ENCODE results near the gene FAN1. TPM values are rescaled to one million over a fixed set of nuclear protein-coding genes. Genes with fewer than 3 reads are reported as not detected.

FAN1 gene
- total RNA-seq, 1 experiment from 2014 or later = 10.9 TPM

- Histone ChIP-seq H3K27ac (no peak overlapping the region), H3K9me3 (replicated peaks) (no peaks in the 10 kb centered on the region), H3K27me3 (replicated peaks) (no peaks in the 10 kb centered on the region), H3K4me1 (replicated peaks) (peaks cover 14% of the 10 kb centered on the region), H3K4me3 (no peak overlapping the region), H3K36me3 (peaks cover 84% of the 10 kb centered on the region)
- no peak for DNase-seq (ENCODE audit: low read depth in 1 of 2, low spot score in 2 of 2)
Measured at GRCh38 chr15:30954674-30955073, 51.0 kb downstream of the FAN1 start.

GRCh38 chr15:30956216-30957124 is 52.8 kb downstream of the FAN1 start:
- Histone ChIP-seq H3K27ac (no peak overlapping the region), H3K9me3 (replicated peaks) (no peaks in the 10 kb centered on the region), H3K36me3 (peaks cover 78% of the 10 kb centered on the region), H3K4me3 (no peak overlapping the region), H3K4me1 (replicated peaks) (peaks cover 14% of the 10 kb centered on the region), H3K27me3 (replicated peaks) (no peaks in the 10 kb centered on the region)
- DNase-seq (ENCODE audit: low read depth in 1 of 2, low spot score in 2 of 2) = no peak

GRCh38 chr15:30958219-30958618 is 54.5 kb downstream of the FAN1 start:
- peaks cover 14% of the 10 kb centered on the region for H3K4me1 ChIP-seq (replicated peaks)
- no peak for DNase-seq (ENCODE audit: low read depth in 1 of 2, low spot score in 2 of 2)
- H3K9me3 ChIP-seq (replicated peaks) = no peaks in the 10 kb centered on the region
- H3K27me3 ChIP-seq (replicated peaks) = no peaks in the 10 kb centered on the region
- no peak overlapping the region for H3K27ac ChIP-seq
- H3K36me3 ChIP-seq = peaks cover 63% of the 10 kb centered on the region
- no peak overlapping the region for H3K4me3 ChIP-seq

GRCh38 chr15:30962079-30962478 is 58.4 kb downstream of the FAN1 start:
- Histone ChIP-seq H3K4me3 (no peak overlapping the region), H3K9me3 (replicated peaks) (no peaks in the 10 kb centered on the region), H3K27ac (no peak overlapping the region), H3K27me3 (replicated peaks) (no peaks in the 10 kb centered on the region), H3K36me3 (peaks cover 56% of the 10 kb centered on the region), H3K4me1 (replicated peaks) (no peaks in the 10 kb centered on the region)
- no peak for DNase-seq (ENCODE audit: low read depth in 1 of 2, low spot score in 2 of 2)

- Histone ChIP-seq H3K9me3 (replicated peaks) (no peaks in the 10 kb centered on the region), H3K27ac (no peak overlapping the region), H3K27me3 (replicated peaks) (no peaks in the 10 kb centered on the region), H3K4me3 (no peak overlapping the region), H3K36me3 (peaks cover 53% of the 10 kb centered on the region), H3K4me1 (replicated peaks) (no peaks in the 10 kb centered on the region)
- no peak for DNase-seq (ENCODE audit: low read depth in 1 of 2, low spot score in 2 of 2)
Measured at GRCh38 chr15:30962659-30963058, 58.9 kb downstream of the FAN1 start.

GRCh38 chr15:30963681-30964080 is 60.0 kb downstream of the FAN1 start:
- Histone ChIP-seq H3K36me3 (peaks cover 47% of the 10 kb centered on the region), H3K4me3 (no peak overlapping the region), H3K9me3 (replicated peaks) (no peaks in the 10 kb centered on the region), H3K4me1 (replicated peaks) (no peaks in the 10 kb centered on the region), H3K27me3 (replicated peaks) (no peaks in the 10 kb centered on the region), H3K27ac (no peak overlapping the region)
- DNase-seq (ENCODE audit: low read depth in 1 of 2, low spot score in 2 of 2) = no peak

GRCh38 chr15:30969724-30970123 is 66.0 kb downstream of the FAN1 start:
- Histone ChIP-seq H3K36me3 (peaks cover 60% of the 10 kb centered on the region), H3K4me1 (replicated peaks) (peaks cover 8% of the 10 kb centered on the region; the same call in 1 of the 2 replicates), H3K27me3 (replicated peaks) (no peaks in the 10 kb centered on the region), H3K4me3 (no peak overlapping the region), H3K27ac (no peak overlapping the region), H3K9me3 (replicated peaks) (no peaks in the 10 kb centered on the region)
- DNase-seq (ENCODE audit: low read depth in 1 of 2, low spot score in 2 of 2) = no peak

GRCh38 chr15:30973379-30973778 is 69.7 kb downstream of the FAN1 start:
- no peak overlapping the region for H3K4me3 ChIP-seq
- no peaks in the 10 kb centered on the region for H3K27me3 ChIP-seq (replicated peaks)
- H3K27ac ChIP-seq = no peak overlapping the region
- H3K36me3 ChIP-seq = peaks cover 53% of the 10 kb centered on the region
- H3K4me1 ChIP-seq (replicated peaks) = peaks cover 8% of the 10 kb centered on the region; the same call in 1 of the 2 replicates
- H3K9me3 ChIP-seq (replicated peaks) = no peaks in the 10 kb centered on the region
- DNase-seq (ENCODE audit: low read depth in 1 of 2, low spot score in 2 of 2) = no peak

GRCh38 chr15:30974112-30974511 is 70.4 kb downstream of the FAN1 start:
- Histone ChIP-seq H3K36me3 (peaks cover 52% of the 10 kb centered on the region), H3K9me3 (replicated peaks) (no peaks in the 10 kb centered on the region), H3K27ac (no peak overlapping the region), H3K4me1 (replicated peaks) (peaks cover 8% of the 10 kb centered on the region; the same call in 1 of the 2 replicates), H3K4me3 (no peak overlapping the region), H3K27me3 (replicated peaks) (no peaks in the 10 kb centered on the region)
- no peak for DNase-seq (ENCODE audit: low read depth in 1 of 2, low spot score in 2 of 2)

GRCh38 chr15:30978328-30978727 is 74.6 kb downstream of the FAN1 start:
- Histone ChIP-seq H3K27ac (no peak overlapping the region), H3K4me3 (no peak overlapping the region), H3K9me3 (replicated peaks) (no peaks in the 10 kb centered on the region), H3K4me1 (replicated peaks) (no peaks in the 10 kb centered on the region), H3K27me3 (replicated peaks) (no peaks in the 10 kb centered on the region), H3K36me3 (peaks cover 40% of the 10 kb centered on the region)
- no peak for DNase-seq (ENCODE audit: low read depth in 1 of 2, low spot score in 2 of 2)

GRCh38 chr15:30979457-30979856 is 75.7 kb downstream of the FAN1 start:
- peaks cover 8% of the 10 kb centered on the region for H3K4me1 ChIP-seq (replicated peaks)
- H3K4me3 ChIP-seq = no peak overlapping the region
- H3K36me3 ChIP-seq = peaks cover 40% of the 10 kb centered on the region
- DNase-seq (ENCODE audit: low read depth in 1 of 2, low spot score in 2 of 2) = no peak
- no peaks in the 10 kb centered on the region for H3K9me3 ChIP-seq (replicated peaks)
- H3K27me3 ChIP-seq (replicated peaks) = no peaks in the 10 kb centered on the region
- no peak overlapping the region for H3K27ac ChIP-seq

- no peak for DNase-seq (ENCODE audit: low read depth in 1 of 2, low spot score in 2 of 2)
- Histone ChIP-seq H3K4me1 (replicated peaks) (peaks cover 23% of the 10 kb centered on the region), H3K27ac (no peak overlapping the region), H3K36me3 (peaks cover 53% of the 10 kb centered on the region), H3K27me3 (replicated peaks) (no peaks in the 10 kb centered on the region), H3K9me3 (replicated peaks) (no peaks in the 10 kb centered on the region), H3K4me3 (no peak overlapping the region)
Measured at GRCh38 chr15:30984118-30984517, 80.4 kb downstream of the FAN1 start.

- Histone ChIP-seq H3K27me3 (replicated peaks) (no peaks in the 10 kb centered on the region), H3K36me3 (peaks cover 53% of the 10 kb centered on the region), H3K4me3 (no peak overlapping the region), H3K9me3 (replicated peaks) (no peaks in the 10 kb centered on the region), H3K4me1 (replicated peaks) (peaks cover 23% of the 10 kb centered on the region), H3K27ac (no peak overlapping the region)
- DNase-seq (ENCODE audit: low read depth in 1 of 2, low spot score in 2 of 2) = peak in 1 of 2 experiments; percentile 39
Measured at GRCh38 chr15:30984542-30984941, 80.8 kb downstream of the FAN1 start.

GRCh38 chr15:30985081-30985531 is 81.4 kb downstream of the FAN1 start:
- Histone ChIP-seq H3K4me1 (replicated peaks) (peaks cover 27% of the 10 kb centered on the region), H3K4me3 (no peak overlapping the region), H3K36me3 (peaks cover 55% of the 10 kb centered on the region), H3K27ac (no peak overlapping the region), H3K9me3 (replicated peaks) (no peaks in the 10 kb centered on the region), H3K27me3 (replicated peaks) (no peaks in the 10 kb centered on the region)
- DNase-seq (ENCODE audit: low read depth in 1 of 2, low spot score in 2 of 2) = peak in 1 of 2 experiments; percentile 30

All from SJSA1 (cell line).